Effector CD8-positive, alpha-beta T cell (primary cell): ENCODE results near the gene NR2F1-AS1.

Experiments used
- DNase-seq: peaks from one replicate; lab custom pipeline; 2025; lab: John Stamatoyannopoulos, UW

NR2F1-AS1 gene

DNA sequence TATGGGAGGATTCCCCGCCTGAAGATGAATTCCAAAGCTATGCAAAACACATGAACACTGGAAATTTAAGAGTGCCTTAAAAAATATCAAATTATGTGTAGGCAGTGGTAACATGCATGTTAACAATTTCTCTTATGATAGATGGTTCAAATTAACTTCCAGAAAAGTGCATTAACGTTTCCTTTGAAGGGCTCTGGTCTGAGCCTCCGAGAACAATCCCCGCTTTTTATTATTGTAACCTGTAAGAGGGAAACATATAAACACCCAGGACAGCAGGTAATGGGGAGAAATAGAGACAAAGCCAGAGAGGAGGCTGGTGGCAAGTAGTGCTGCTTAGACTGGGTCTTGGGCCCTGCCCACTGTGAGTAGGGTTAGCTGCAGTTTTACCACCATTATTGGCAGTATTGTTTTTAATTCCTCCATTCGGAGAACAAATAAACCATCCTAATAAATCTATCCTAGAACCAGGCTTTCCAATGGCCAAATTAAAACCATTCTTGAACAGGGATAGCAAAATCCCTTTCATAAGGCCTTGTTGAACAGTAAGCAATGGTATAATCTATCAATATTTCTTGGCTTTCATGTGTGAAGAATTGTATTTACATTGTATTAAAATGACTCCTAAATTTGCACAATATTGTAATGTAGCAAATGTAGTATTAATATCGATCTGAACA lies 8.3 kb upstream of the NR2F1-AS1 start:
- DNase-seq = no peak

DNA sequence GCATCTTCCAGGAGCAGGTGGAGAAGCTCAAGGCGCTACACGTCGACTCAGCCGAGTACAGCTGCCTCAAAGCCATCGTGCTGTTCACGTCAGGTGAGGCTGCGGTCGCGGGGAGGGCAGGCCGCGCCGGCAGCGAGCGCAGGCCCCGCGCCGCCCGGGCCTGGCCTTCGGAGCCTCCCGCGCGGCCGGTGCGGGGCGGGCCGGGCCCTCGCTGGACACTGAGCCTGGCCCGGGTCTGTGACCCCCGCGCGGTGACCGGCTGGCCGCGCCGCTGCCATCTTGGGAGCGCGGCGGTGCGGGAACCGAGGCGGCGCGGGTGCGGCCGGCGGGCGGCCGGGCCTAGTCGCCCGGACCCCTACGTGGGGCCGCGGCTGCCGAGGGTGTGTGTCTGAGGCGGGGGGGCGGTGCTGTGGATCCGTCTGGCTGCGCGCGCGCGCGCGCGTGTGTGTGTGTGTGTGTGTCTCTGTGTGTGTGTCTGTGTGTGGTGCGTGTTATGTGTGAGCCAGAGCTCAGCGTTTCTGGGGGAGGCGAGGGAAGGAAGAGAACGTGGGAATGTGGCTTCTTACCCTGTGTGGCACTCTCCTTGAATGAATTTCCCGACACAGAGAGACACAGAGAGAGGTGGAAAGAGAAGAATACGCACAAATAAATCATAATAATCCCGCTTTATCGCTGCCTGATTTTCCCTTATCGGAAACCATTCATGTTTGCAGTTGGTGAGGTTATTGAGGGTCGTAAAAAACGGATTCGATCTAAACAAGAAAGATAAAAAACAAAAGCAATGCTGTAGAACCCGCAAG lies 7.5 kb upstream of the NR2F1-AS1 start:
- DNase-seq = no peak

DNA sequence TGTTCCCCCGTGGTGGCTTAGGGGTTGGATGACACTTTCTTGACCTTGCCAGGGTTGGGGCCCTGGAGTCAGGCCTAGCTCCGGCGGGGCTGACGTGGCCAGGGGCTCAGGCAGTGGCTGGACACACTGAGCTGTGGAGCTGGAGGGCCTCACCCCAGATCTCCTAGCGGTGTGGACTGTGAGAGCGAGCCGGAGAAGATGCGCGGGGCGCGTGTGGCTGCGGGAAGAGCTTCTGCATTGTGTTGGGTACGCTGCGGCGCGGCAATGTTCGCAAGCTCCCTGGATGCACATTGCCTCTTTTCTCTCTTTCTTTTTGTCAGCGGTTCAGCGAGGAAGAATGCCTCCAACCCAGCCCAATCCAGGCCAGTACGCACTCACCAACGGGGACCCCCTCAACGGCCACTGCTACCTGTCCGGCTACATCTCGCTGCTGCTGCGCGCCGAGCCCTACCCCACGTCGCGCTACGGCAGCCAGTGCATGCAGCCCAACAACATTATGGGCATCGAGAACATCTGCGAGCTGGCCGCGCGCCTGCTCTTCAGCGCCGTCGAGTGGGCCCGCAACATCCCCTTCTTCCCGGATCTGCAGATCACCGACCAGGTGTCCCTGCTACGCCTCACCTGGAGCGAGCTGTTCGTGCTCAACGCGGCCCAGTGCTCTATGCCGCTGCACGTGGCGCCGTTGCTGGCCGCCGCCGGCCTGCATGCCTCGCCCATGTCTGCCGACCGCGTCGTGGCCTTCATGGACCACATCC lies 6.8 kb upstream of the NR2F1-AS1 start:
- DNase-seq = no peak

GRCh38 chr5:93586736-93587596 lies 5.9 kb upstream of the NR2F1-AS1 start:
- no peak for DNase-seq

DNA sequence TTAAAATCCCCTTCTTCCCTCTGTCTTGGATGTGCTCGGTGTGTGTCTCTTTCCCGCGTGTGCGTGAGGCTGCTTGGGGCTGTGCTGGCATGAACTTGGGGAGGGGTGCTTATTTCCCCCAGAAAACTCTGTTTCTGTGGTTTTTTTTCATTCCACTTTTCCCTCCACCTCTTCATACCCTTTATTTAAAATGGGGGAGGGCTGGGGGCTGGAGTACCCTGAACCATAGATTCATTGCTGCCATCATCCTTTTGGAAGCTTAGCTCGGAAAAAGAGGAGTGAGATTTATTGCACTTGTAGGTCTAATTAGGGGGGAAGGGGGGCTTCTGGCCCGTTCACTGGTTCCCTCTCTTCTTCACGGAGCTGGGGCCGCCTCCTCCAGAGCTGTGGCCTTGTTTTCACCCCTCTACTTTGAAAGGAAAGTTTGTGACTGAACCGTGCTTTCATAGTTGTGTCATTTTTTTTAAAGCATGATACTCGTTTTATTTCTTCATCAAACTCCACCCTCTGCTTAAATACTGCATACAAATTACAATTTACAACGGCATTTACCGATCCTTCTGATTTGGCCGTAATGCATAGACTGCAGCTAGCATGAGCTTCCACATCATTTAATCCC lies 4.9 kb upstream of the NR2F1-AS1 start:
- DNase-seq = no peak

- no peak for DNase-seq
Observed at GRCh38 chr5:93585041-93585766, 4.2 kb upstream of the NR2F1-AS1 start.

- no peak for DNase-seq
Observed at GRCh38 chr5:93584596-93585040, 3.6 kb upstream of the NR2F1-AS1 start.

DNA sequence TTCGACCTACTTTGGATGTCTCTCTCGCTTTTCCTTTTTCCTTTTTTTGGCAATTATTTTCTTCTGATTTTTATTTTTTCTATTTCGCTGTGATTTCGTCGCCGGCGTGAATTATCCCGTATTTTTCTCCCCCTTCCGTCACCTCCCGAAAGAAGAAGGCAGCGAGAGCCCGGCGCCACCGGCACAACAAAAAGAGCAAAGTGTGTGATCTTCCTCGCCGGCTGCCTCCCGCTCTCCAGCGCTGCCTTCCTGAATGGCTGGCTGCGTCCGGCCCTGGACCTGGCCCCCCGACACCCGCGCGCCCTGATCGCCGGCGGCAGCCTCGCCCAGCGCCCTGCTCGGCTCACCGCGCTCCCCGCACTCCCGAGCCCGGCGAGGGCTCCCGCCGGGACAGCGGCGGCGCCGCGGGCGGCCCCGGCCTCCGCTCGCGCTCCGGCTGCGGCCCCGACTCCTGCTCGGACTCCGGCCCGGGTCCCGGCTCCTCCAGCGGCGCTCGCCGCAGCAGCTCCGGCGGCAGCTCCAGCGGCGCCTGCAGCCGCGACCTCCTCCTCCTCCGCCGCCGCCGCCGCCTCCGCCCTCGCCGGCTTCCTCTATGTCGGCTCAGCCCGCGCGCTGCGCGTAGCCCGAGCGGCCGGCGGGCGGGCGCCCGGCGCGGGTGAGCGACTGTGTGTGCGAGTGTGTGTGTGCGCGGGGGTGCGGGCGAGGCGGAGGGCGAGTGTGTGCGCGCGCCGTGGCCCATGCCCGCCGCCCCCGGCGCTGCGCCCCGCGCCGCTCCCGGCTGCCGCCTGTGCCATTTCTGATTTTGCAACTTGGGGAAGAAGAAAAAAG lies 3.0 kb upstream of the NR2F1-AS1 start:
- DNase-seq = no peak

- no peak for DNase-seq
Observed at GRCh38 chr5:93583439-93583767, 2.4 kb upstream of the NR2F1-AS1 start.

DNA sequence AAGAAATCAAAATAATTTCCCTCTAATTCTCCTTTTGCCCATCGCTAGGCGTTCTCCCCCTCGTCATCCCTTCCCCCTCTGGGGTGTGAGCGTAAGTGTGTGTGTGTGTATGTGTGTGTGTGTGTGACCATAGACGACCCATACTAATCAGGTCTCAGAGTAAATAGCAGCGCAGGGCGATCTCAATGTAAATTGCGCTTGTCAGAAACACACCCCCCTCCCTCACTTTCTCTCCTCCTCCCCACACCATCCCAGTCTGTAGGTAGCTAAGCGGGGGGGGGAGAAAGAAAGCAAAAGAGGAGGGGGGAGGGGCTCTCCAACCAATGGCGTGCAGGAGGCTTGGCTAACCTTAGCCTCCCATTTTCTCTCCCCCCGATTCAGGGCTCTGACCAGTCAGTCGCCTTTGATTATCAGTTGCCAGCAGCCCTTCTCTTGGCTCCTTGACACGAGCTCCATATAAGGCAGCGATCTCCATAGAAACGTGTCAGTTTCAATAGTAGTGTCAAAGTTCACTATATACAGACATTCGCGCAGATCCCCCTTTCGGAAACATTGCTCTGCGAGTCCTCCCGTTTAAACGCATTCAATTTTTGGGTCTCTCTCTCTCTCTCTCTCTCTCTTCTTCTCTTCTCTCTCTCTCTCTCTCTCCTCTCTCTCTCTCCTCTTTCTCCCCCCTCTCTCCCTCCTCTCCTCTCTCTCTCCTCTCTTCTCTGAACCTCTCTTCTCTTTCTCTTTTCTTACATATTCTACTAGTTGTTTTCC lies 1.8 kb upstream of the NR2F1-AS1 start, which contains the start of gene NR2F1:
TSS of gene NR2F1 (plus strand) at position 546 of the 762 bp plus-strand sequence. CDS start 1,802 bp downstream, outside the sequence.
- no peak for DNase-seq

DNA sequence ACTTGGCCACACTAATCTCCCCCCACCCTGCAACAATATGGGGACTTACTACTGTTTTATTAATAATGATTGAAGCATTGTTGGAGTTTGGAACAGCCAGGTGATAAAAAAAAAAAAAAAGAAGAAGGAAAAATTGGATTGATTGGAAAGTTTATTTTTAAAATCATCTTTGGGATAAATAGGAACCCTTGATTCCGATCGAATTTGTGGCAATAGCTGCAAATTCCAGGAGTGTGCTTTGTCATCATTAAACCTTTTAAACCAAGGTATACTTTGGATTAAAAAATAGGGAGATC lies 1.1 kb upstream of the NR2F1-AS1 start:
- DNase-seq = no peak

DNA sequence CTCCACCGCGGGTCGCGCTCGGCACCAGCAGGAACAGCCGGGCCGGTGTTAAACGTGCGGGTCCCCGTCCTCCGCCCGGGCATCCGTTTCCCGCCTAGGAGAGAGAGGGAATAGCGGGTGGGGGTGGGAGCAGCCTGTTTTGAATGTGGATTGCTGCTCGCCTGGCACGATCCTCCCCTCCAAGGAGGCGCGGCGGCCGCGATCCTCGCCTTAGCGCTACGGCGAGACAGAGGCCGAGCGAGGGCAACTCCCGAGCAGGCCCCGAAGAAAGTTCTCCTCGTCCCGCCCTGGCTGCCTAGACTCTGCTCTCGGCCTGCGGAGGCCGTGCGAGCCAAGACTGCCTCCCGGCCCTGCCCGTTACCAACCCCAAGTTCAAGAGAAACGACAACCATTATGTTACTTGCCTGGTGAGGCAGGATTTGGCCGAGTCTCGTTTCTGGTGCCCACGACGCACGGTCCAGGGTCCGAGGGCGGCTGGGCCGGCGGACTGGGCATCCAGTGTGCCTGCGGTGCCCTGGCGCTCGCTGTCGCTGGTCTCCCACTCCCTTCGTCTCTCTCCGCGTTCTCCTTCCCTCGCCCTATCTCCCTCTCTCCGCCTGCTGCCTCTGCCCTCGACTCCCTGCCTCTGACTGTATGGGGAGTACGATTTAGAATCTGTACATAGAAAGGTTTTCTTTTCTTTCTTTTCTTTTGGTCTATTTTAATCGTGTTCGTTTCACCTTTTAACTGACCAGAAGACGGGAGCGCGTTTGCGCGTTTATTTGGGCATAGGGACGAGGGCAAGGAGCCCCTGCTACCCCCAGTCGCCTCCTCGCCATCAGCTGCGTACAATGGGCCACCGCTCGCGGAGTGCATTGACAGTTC lies 724 bp downstream of the NR2F1-AS1 start:
- no peak for DNase-seq

DNA sequence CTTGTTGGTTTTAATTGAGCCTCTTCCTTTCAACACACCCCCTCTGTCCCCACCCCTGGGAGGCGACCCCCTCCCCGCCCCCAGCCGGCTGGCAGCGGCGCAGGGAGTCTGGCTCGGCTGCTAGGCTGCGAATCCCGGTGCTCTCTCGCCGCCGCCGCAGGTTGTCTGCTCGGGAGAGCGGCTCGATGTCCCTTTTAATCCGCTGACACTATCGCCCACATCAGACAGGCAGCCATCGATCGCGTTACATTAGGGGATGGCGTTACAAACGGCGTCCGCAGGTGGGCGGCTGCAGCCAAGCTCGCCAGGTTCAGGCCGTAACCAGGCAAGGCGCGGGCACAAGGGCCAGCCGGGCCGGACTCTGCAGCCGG lies 1.3 kb downstream of the NR2F1-AS1 start:
- no peak for DNase-seq

GRCh38 chr5:93578813-93579691 lies 2.0 kb downstream of the NR2F1-AS1 start:
- DNase-seq = no peak

DNA sequence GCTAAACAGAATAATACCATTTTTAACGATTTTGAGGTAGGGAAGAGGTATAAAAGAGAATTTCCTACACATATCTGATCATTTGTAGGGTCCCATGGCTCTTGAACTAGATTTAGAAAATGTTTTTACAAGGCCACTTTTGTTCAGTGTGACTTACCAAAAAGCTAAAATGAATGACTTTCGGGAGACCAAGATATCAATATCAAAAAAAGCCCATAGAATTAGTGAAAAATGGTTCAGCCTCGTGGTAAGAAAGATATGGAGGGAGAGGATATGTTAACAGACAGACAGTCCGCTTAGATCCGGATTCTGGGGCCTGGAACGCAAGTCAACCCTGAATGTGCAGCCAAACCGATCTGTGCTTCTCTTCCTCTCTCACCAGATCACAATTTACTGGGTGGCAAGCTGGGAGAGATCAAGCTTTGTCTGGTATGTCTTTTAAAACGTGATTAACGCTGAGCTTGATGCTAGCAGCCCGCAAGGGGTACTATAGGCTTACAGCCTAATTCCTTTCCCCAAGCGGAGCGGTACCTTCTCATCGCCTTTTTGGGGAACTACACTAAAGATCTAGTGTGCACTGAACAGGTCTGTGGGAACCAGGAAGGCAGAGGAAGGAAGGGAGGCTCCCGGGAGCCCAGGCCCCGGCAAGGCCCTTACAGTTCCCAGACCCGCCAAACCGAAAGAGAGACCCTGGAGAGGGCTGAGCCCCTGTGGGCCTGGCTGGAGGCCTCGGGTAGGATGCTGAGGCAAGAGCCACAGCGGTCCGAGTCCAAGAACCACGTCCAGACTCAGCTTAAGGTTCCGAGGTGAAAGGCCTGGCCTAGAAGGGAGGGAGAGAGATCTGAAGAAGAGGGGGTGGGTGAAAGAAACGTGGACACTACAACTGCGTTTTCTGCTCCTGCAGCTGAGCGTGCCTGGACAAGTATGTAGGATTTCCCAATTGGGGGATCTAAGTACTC lies 2.9 kb downstream of the NR2F1-AS1 start:
- no peak for DNase-seq
